DMS 273 (cell line): ENCODE results near the gene DCX.
A peak's percentile ranks its signal among the peaks of the same experiment; 100 is the strongest.

Source experiments
- DNase-seq: peaks from one replicate; lab custom pipeline; 2025; ENCODE audit not compliant: unreplicated experiment; lab: John Stamatoyannopoulos, UW

DCX gene

GRCh38 chrX:111319451-111319850, 92.5 kb downstream of the DCX start:
- DNase-seq: no peak

DNA sequence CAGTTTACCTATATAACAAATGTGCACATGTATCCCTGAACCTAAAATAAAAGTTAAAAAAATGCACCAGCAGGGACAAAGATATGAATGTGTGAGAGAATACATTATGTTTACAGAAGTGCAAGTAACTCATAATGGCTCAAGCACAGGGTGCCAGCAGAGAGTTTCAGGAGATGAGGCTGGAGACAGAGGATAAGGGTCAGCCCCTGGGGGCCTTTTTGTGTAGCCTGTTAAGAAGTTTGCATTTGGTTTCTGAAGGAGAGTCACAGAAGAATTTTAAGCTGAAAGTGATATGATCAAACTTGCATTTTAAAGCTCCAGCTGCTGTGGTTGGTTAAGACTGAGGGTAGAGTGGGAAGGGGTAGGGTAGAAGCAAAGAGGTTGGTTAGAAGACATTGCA, 93.1 kb downstream of the DCX start:
- DNase-seq: no peak

DNA sequence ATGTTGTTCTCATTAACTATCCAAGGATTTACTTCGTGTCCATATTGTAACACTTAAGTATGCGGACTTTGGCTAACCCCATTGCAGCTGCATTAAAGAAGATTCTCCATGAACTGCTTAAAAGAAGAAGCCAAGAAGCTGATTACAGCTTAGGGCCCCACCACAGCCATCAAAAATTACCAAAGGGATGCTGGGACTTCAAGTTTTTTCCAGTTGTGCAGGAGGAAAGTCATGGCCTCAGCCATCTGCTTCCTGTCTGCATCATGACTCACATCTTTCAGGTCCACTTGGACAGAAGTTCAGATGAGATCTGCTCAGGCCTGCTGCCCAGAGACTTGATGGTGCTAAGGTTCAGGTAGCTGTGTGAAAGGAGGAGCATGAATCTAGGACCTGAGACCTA, 102.9 kb downstream of the DCX start:
- no peak for DNase-seq

GRCh38 chrX:111308039-111308438, 104.0 kb downstream of the DCX start:
- DNase-seq: no peak

DNA sequence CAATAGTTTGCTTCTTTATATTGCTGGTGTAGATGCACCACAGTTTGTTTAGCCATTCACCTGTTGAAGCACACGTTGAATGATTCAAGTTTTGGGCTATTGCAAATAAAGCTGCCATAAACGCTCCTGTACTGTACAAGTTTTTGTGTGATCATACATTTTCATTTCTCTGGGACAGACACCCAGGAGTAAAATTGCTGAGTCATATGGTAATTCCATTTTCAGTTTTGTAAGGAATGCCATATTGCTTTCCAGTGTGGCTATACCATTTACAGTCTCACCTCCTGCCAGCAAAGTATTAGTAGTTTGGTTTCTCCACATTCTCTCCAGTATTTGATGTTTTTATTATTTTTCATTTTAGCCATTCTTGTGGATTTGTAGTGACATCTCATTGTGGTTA, 109.7 kb downstream of the DCX start:
- no peak for DNase-seq

GRCh38 chrX:111288841-111289240, 123.2 kb downstream of the DCX start:
- DNase-seq: no peak

GRCh38 chrX:111284631-111285293, 127.2 kb downstream of the DCX start:
- DNase-seq: no peak

DNA sequence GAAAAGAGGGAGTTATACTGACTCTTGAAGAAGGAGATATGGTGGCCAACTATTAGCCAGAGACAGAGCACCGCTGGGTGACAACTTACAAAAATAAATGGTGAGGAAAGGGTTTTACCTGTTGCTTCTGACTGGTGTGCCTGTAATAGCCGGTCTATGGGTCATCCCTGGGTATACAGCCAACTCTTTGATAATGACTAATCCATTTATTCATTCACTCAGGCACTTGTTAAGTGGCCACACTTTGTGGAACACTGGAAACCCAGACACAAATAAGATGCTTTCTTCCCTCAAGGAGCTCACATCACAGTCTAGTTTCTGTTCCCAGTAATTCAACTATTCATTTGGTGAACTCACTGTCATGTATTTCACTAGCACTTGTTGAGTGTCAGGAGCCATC, 128.5 kb downstream of the DCX start:
- DNase-seq: no peak

DNA sequence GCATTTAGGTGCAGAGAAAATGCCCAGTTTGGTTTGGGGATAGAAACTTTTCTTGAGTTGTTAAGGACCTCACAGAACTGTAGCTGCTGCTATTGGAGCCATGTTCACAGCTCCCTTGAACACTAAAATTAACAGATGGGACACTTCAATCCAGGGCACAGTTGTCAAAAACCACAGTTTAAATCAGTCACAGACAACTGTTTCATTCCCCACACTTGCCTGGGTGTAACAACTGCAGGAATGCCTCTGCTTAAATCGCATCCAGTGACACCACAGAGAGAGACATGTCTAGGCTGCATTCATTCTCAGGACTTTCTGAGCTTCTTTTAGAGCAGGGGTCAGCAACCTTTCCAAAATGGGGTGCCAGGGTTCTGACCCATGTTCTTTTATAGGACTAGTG, 129.0 kb downstream of the DCX start:
- no peak for DNase-seq

DNA sequence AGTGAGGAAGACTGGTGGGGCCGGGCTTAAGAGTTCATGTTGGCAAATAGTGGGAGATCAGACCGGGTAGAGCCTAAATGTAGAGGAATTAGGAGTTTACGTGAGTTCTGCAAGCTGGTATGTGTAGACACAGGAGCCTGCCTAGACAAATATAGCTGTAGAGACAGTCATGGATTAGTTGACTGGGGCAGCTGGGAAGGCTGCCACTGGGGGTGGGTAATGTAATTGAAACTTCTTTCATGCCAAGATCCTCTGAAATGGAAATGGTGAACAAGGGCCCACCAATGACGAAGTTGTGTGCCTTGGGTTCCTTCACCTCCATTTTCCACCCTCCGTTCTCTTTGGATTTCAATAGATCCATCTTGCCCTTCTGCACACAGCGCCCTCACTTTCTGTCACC, 129.9 kb downstream of the DCX start:
- no peak for DNase-seq

DNA sequence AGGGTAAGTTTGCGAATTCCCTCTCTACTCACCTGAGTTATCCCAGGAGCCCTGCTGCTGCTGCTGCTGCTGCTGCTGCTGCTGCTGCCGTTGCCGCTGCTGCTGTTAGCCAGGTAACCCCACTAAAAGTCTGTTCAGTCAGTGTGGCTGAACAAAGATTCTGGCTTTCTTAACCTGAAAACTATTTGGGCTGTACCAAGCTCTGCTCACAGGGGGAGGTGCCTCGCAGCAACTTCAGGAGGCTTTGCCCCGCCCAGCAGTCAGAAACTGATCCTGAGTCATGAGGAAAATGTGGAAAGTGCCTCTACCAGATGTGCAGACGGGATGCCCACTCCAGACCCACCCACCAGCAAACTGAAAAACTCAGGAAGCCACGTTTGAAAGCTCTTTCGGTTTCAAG, 141.7 kb downstream of the DCX start, which contains the start of gene CAPN6:
Gene CAPN6, minus strand, starts transcription at position 145 of the 400 bp plus-strand sequence. CDS start 6,547 bp downstream, outside the sequence.
- no peak for DNase-seq

DNA sequence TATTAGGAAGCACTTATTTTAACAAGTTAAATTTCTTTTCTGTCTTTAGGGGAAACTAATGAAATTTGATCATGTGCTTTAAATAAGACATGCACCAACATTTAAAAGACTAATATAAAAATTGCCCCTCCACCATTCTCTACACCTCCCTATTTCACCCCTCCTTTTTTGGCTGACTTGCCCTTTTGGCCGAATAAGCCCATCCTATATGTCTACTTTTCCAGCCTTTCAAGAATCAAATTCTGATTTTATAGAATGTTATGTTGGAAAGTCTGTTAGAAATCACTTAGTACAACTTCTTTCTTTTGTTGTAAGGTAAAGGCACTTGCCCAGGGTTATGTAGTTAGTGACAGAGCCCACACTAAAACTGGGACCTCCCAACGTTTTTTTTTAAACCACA, 143.5 kb downstream of the DCX start:
- no peak for DNase-seq

- no peak for DNase-seq
These were observed 146.5 kb downstream of the DCX start for GRCh38 chrX:111265486-111265885.

- DNase-seq: no peak
These were observed 147.6 kb downstream of the DCX start for GRCh38 chrX:111264385-111264784.

DNA sequence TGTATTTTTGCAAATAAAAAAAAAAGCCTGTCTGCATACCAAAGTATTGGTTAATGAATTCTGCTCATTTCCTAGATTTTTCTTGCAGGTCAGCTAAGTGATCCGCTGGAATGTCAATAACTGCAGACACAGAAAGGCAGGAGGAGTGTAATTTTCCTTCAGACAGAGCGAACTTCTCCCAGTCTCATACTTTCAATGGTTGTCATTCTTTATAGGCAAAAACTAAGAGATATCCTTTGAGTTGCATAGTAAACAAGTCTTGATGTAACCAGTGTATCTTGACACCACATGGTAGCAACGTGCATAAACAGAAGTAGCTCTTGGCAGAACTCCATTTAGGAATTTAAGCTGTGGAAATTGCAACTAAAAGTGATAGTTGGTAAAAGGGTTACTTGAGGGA, 149.9 kb downstream of the DCX start:
- no peak for DNase-seq

GRCh38 chrX:111260451-111260850, 151.5 kb downstream of the DCX start:
- no peak for DNase-seq

DNA sequence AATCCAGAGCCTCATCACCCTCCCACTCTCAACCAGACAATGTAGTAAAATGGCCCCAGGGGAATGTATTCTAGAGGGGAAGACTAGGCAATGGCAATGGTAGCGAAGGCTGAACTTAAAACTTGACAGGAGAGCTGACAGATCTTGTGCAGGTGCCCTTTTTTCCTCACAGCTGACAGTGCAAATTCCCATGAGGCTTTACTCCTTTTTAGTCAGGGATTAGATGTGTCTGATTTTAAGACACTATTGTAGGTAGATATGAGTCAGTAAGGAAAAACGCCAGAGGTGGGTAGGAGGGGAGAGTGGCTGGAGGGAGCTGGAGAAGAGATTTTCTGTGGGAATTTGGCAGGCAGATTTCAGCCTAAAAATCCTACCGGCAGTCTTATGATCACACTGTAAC, 152.4 kb downstream of the DCX start:
- DNase-seq: no peak

- DNase-seq: no peak
These were observed 154.3 kb downstream of the DCX start for GRCh38 chrX:111257733-111258132.

DNA sequence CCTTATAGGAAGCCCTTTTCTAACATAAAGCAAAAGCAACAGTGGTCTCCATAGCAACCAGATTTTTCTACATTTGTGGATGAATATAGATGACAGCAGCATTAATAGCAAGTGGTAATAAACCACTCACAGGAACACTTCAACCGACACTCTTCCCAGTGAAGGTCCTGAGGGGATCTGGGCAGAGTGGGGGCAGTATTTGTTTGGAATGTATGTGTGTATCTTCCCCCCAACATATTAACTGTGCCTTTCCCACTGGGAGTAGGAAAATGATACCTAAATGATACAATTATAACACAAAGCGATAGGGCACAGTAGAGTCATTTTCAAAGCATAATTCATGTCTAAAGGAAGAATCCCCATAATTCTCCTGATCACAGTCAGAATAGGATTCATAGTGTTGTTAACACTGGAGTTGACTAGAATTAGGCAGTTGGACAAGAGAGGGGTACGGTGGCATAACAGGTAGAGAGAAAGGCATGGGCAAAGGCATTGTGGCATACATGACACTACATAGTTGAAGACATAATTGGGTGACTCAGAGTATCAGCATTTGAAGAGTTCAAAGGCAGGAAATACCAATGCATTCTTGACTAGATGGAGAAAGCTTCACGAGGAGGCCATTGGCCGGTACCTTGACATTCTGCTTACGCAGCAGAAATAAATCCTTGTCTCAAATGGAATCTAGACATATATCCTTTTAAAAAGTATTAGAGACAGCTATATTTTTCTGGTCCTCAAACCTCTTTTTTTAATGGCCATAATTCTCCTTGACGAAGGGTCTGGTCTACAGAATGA, 156.9 kb downstream of the DCX start:
- DNase-seq: no peak

DNA sequence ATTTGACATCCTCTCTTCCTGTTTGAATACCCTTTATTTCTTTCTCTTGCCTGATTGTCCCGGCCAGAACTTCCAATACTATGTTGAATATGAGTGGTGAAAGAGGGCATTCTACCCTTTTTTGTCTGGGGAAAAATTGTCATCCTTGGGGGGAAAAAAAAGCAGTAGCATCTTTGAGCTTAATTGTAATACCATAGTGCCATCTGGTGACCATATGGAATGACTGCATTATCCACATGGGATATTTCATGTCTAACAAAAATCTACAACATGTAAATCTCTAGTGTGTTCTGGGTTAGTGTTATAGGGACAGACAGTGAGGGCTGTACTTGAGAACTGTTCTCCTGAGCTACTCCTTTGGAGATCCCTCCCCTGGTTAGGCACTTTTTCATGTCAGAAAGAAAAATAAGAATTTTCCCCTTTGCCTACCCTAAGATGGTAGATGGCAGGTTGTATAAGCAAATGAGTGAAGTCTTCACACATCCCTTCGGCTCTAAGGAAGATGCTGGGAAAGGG, 167.7 kb downstream of the DCX start:
- DNase-seq: peak; percentile 66
